Cardiac muscle cell (in vitro differentiated cells and primary cell): ENCODE results near the gene FRMD4B. TPM values are rescaled to one million over a fixed set of nuclear protein-coding genes. Genes with fewer than 3 reads are reported as not detected.
A peak's percentile ranks its signal among the peaks of the same experiment; 100 is the strongest.

Experiments
- DNase-seq, 2 donors: peaks; one replicate each; pipeline versions ENCODE4 v3.0.0 to v3.0.0-alpha.2; 2010 to 2017; ENCODE audit warnings: low read depth in 1 of 2, low spot score in 1 of 2
- H3K27ac ChIP-seq: fragments of 200-600 bp; sonication (generic); 2 replicates; pipeline ENCODE4 v1.5.1; 2016
- H3K27me3 ChIP-seq: fragments of 200-600 bp; sonication (generic); 2 replicates; pipeline ENCODE4 v1.6.0; 2016; ENCODE audit warnings: control low read depth
- H3K36me3 ChIP-seq: fragments of 200-600 bp; sonication (generic); 2 replicates; pipeline ENCODE4 v1.5.1; 2016; ENCODE audit warnings: control low read depth
- H3K4me1 ChIP-seq: fragments of 200-600 bp; sonication (generic); 2 replicates; pipeline ENCODE4 v1.8.1; 2017; ENCODE audit warnings: low read depth, mild to moderate bottlenecking, mixed run types
- H3K4me3 ChIP-seq: fragments of 200-600 bp; sonication (generic); 2 replicates; pipeline ENCODE4 v1.5.1; 2016; ENCODE audit warnings: mild to moderate bottlenecking
- H3K9me3 ChIP-seq: fragments of 200-600 bp; sonication (generic); 2 replicates; pipeline ENCODE4 v1.5.1; 2017; ENCODE audit warnings: low read depth, mild to moderate bottlenecking, control low read depth
- CTCF ChIP-seq: IDR thresholded peaks from 2 replicates; pipeline ENCODE4 v1.5.1; 2012; ENCODE audit warnings: low read depth, mild to moderate bottlenecking, low read length
- polyA plus RNA-seq: library from polyadenylated mRNA; unstranded; fragments of >200 nt; fragmentation: Nextera tagmentation; extraction: Ambion mirVana; gene quantifications from 2 replicates; pipeline ENCODE4 v1.2.1, GENCODE V29; 2016
- total RNA-seq: library from RNA; depleted of rRNA; stranded (reverse); fragments of >200 nt; gene quantifications from 2 replicates; pipeline ENCODE4 v1.2.3, GENCODE V29; 2016

Gene FRMD4B
- total and polyA plus RNA-seq, 2 experiments from 2014 or later, result 38.6 to 78.7 TPM

DNA sequence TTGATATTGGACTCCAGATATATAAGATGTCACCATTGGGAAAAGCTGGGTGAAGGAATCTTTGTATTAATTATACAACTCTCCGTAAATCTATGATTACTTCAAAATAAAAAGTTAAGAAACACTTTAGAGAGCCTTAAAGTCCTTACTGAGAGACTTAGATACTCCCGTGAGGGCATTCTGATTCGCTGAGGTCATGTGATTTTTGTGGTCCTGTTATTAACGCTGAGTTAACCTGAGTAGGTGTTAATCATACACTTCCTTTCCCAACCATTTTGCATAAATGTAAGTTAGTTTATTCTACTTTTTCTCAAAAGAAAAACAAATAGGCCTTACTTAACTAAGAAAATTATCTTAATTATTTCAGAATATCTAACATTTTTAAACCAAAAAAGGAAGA is 196.4 kb downstream of the FRMD4B start:
- no peak for TF ChIP-seq CTCF
- DNase-seq, result no peak
- Histone ChIP-seq H3K4me3 (no peak overlapping the region), H3K4me1 (no peaks in the 10 kb centered on the region), H3K27me3 (no peaks in the 10 kb centered on the region), H3K36me3 (peaks cover 83% of the 10 kb centered on the region), H3K27ac (no peak overlapping the region), H3K9me3 (no peaks in the 10 kb centered on the region)

DNA sequence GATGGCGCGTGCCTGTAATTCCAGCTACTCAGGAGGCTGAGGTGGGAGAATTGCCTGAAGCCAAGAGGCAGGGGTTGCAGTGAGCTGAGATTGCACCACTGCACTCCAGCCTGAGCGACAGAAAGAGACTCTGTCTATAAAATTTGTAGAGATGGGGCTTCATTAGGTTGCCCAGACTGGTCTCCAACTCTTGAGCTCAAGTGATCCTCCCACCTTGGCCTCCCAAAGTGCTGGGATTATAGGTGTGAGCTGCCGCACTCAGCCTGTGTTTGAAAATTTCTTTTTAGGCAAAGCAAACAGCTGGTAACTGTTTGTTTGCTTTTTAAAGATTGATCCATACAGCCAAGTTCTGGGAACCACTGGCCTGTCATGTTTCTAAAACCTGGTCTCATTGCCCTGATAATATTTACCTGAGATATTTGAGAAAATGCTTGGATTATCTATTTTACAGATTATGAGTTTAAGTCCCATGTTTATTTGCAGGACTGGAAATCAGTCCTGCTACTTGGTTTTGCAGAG is 199.3 kb downstream of the FRMD4B start:
- H3K36me3 ChIP-seq, result peaks cover 80% of the 10 kb centered on the region
- no peak overlapping the region for H3K4me3 ChIP-seq
- DNase-seq, result no peak
- H3K9me3 ChIP-seq, result no peaks in the 10 kb centered on the region
- no peak overlapping the region for H3K27ac ChIP-seq
- no peak for TF ChIP-seq CTCF
- H3K4me1 ChIP-seq, result no peaks in the 10 kb centered on the region
- no peaks in the 10 kb centered on the region for H3K27me3 ChIP-seq

- Histone ChIP-seq H3K9me3 (no peaks in the 10 kb centered on the region), H3K36me3 (peaks cover 84% of the 10 kb centered on the region), H3K4me3 (no peak overlapping the region), H3K27me3 (no peaks in the 10 kb centered on the region), H3K4me1 (no peaks in the 10 kb centered on the region), H3K27ac (no peak overlapping the region)
- TF ChIP-seq CTCF, result no peak
- DNase-seq, result peak in 1 of 2 donors; percentile 87
Measured at GRCh38 chr3:69182588-69183316, 203.1 kb downstream of the FRMD4B start.

DNA sequence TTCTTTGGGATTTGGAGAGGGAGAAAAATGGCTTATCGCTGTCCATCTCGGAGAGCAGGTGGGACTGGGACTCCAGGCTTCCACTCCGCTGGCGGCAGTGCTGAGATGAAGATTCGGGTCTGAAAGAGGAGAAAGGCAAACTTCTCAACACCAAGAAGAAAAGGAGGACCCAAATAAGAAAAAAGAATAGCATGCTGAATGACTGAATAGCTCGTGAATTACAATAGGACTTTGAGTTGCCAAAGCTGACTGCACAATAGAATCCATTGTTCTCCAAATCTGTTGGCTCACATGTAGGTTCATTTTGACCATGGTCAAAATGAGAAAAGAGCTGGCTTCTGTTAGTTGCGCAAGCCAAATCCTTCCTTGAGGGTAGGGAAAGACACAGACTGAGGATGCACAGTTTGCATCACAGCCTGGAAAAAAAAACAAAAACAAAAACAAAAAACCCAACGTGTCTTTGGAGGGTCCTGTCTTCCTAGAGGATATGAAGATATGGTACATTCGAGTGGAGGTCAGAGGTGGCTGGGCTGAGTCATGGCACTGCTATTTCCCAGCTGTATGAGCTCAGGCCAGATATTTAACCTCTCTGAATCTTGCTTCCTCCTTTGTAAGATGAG is 204.2 kb downstream of the FRMD4B start:
- Histone ChIP-seq H3K9me3 (no peaks in the 10 kb centered on the region), H3K27me3 (no peaks in the 10 kb centered on the region), H3K36me3 (peaks cover 80% of the 10 kb centered on the region), H3K4me1 (no peaks in the 10 kb centered on the region), H3K4me3 (no peak overlapping the region), H3K27ac (no peak overlapping the region)
- no peak for TF ChIP-seq CTCF
- DNase-seq, result peak in 1 of 2 donors; percentile 86

DNA sequence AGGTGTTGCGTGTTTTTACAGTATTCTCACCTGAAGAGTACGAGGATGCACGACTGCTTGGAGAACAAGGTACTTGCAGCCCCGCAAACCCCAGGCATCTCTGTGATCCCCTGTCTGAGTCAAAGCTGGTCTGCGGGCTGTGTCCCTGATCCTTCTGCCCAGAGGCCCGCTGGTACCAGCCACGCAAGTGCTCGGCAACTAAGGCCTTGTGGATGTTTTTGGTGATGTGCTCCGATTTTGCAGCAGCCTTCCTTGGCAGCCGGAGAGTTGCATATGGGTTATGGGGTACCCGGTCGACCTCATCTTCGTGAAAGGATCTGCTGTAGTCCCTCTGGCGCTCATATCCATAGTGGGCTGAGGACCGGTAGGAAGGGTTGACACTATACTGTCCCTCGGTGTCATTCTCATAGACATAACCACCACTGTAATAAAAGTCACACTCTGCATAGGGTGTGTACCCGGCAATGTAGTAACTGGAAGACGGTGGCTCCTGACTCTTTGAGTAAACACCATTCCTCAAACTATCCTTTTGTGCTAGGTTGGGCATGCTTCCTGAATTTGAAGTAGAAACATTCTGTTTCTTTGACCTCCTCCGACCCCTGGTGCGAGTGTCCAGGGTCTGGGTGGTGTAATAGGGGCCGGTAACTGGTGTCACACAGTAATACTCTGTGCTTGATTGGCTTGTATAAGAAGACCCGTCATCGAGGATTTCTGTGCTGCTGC is 204.9 kb downstream of the FRMD4B start:
- no peak for TF ChIP-seq CTCF
- Histone ChIP-seq H3K4me1 (no peaks in the 10 kb centered on the region), H3K9me3 (no peaks in the 10 kb centered on the region), H3K27me3 (no peaks in the 10 kb centered on the region), H3K27ac (no peak overlapping the region), H3K4me3 (no peak overlapping the region), H3K36me3 (peaks cover 82% of the 10 kb centered on the region)
- no peak for DNase-seq
